H1 (cell line): ENCODE results near the gene TNRC6C. TPM values are rescaled to one million over a fixed set of nuclear protein-coding genes. Genes with fewer than 3 reads are reported as not detected.

Experiments
- CTCF ChIA-PET: fragments of 300-600 bp; sonication (Branson Sonifier 250); formaldehyde crosslinking; loops from one replicate; lab custom pipeline; 2021; ENCODE audit not compliant: partially characterized antibody; lab: Charles Lee
- POLR2A ChIA-PET: fragments of 300-600 bp; sonication (Branson Sonifier 250); formaldehyde crosslinking; loops from one replicate; lab custom pipeline; 2021; ENCODE audit warnings: inconsistent platforms; ENCODE audit not compliant: partially characterized antibody; lab: Charles Lee
- DNase-seq, 2 experiments: peaks; one replicate each; pipeline versions ENCODE4 v3.0.0 to v3.0.0-alpha.2; 2010 to 2022; ENCODE audit warnings: low spot score in 2 of 2, low read depth in 1 of 2, mixed read lengths in 1 of 2
- FAIRE-seq: peaks from 2 replicates; lab custom pipeline; 2011; peaks lifted over from hg19 to GRCh38; lab: Jason Lieb, UNC
- H2AFZ ChIP-seq: 2 replicates; pipeline ENCODE4 v1.8.1; 2012; ENCODE audit warnings: low read length, inconsistent platforms
- H2AK5ac ChIP-seq: 2 replicates; pipeline ENCODE4 v1.6.1; 2013; ENCODE audit warnings: low read depth, low read length
- H2BK120ac ChIP-seq: replicated peaks from 2 replicates; pipeline ENCODE3; 2013; ENCODE audit warnings: low read depth, low read length, inconsistent platforms
- H2BK12ac ChIP-seq: 2 replicates; pipeline ENCODE4 v1.6.1; 2013; ENCODE audit warnings: low read depth, low read length
- H2BK15ac ChIP-seq: 2 replicates; pipeline ENCODE4 v1.6.1; 2013; ENCODE audit warnings: low read length
- H2BK20ac ChIP-seq: 2 replicates; pipeline ENCODE4 v1.6.1; 2013; ENCODE audit warnings: low read length
- H2BK5ac ChIP-seq: 2 replicates; pipeline ENCODE4 v1.6.1; 2013; ENCODE audit warnings: low read depth, low read length
- H3K14ac ChIP-seq: 2 replicates; pipeline ENCODE4 v1.6.1; 2013; ENCODE audit warnings: inconsistent platforms; ENCODE audit not compliant: insufficient read length
- H3K18ac ChIP-seq: 2 replicates; pipeline ENCODE4 v1.6.1; 2013; ENCODE audit warnings: low read length; ENCODE audit errors: extremely low read depth
- H3K23ac ChIP-seq: 2 replicates; pipeline ENCODE4 v1.6.1; 2013; ENCODE audit warnings: inconsistent platforms; ENCODE audit not compliant: insufficient read length
- H3K23me2 ChIP-seq: 2 replicates; pipeline ENCODE4 v1.6.1; 2013; ENCODE audit warnings: low read depth, low read length
- H3K27ac ChIP-seq: 2 replicates; pipeline ENCODE4 v1.6.1; 2011; ENCODE audit warnings: low read depth, low read length, inconsistent platforms
- H3K27me3 ChIP-seq, 4 experiments: replicated peaks in 1 of 4; 1 replicate in 1 of 4; 2 replicates in 3 of 4; pipeline versions ENCODE4 v1.6.1 to v1.8.1; 2011 to 2013; ENCODE audit warnings: low read length in 3 of 4, mild to moderate bottlenecking in 3 of 4, inconsistent platforms in 2 of 4, mixed read lengths in 2 of 4, moderate library complexity in 1 of 4; ENCODE audit not compliant: control insufficient read depth in 3 of 4, insufficient read depth in 3 of 4; ENCODE audit errors: extremely low read depth in 1 of 4
- H3K36me3 ChIP-seq, 4 experiments: 2 replicates each; pipeline versions ENCODE4 v1.6.1 to v1.8.1; 2011 to 2013; ENCODE audit warnings: mild to moderate bottlenecking in 4 of 4, low read length in 3 of 4, moderate library complexity in 2 of 4, control low read depth in 1 of 4, inconsistent platforms in 1 of 4; ENCODE audit not compliant: insufficient read depth in 4 of 4, control insufficient read depth in 2 of 4
- H3K4ac ChIP-seq: replicated peaks from 2 replicates; pipeline ENCODE3; 2013; ENCODE audit warnings: low read length, low read depth, mixed read lengths, inconsistent platforms; ENCODE audit not compliant: insufficient read length
- H3K4me1 ChIP-seq, 4 experiments: replicated peaks in 1 of 4; 1 replicate in 1 of 4; 2 replicates in 3 of 4; pipeline versions ENCODE4 v1.6.1 to v1.8.1; 2011 to 2013; ENCODE audit warnings: low read length in 3 of 4, inconsistent platforms in 2 of 4, mixed read lengths in 1 of 4; ENCODE audit not compliant: insufficient read depth in 4 of 4, control insufficient read depth in 3 of 4
- H3K4me2 ChIP-seq, 2 experiments: 2 replicates each; pipeline versions ENCODE4 v1.6.1 to v1.8.1; 2011 to 2013; ENCODE audit warnings: low read depth in 2 of 2, low read length in 2 of 2, control low read depth in 1 of 2, inconsistent platforms in 1 of 2, mild to moderate bottlenecking in 1 of 2; ENCODE audit not compliant: insufficient read depth in 1 of 2
- H3K4me3 ChIP-seq, 4 experiments: fragments of 200-600, 300-600 bp in 1 of 4; sonication (generic), shearing (Covaris generic), sonication (Bioruptor Twin) in 1 of 4; 2 replicates each; pipeline versions ENCODE4 v1.5.1 to v1.8.1; 2011 to 2016; ENCODE audit warnings: low read length in 4 of 4, low read depth in 3 of 4, control low read depth in 2 of 4, inconsistent platforms in 2 of 4, mild to moderate bottlenecking in 2 of 4, mixed read lengths in 1 of 4, moderate library complexity in 1 of 4; ENCODE audit not compliant: insufficient read depth in 2 of 4; ENCODE audit errors: extremely low read depth in 1 of 4
- H3K56ac ChIP-seq: replicated peaks from 2 replicates; pipeline ENCODE3; 2013; ENCODE audit warnings: low read depth, mild to moderate bottlenecking, mixed read lengths, low read length, inconsistent platforms; ENCODE audit not compliant: insufficient read length
- H3K79me1 ChIP-seq: 2 replicates; pipeline ENCODE4 v1.6.1; 2013; ENCODE audit warnings: low read depth, low read length, control low read depth
- H3K79me2 ChIP-seq, 2 experiments: 2 replicates each; pipeline versions ENCODE4 v1.6.1 to v1.8.1; 2012 to 2013; ENCODE audit warnings: low read length in 2 of 2, mild to moderate bottlenecking in 2 of 2, inconsistent platforms in 1 of 2; ENCODE audit not compliant: insufficient read depth in 2 of 2, control insufficient read depth in 1 of 2
- H3K9ac ChIP-seq, 4 experiments: replicated peaks in 1 of 4; 1 replicate in 1 of 4; 2 replicates in 3 of 4; pipeline versions ENCODE4 v1.6.1 to v1.8.1; 2011 to 2013; ENCODE audit warnings: low read depth in 3 of 4, low read length in 3 of 4, control low read depth in 2 of 4, mild to moderate bottlenecking in 2 of 4, moderate library complexity in 2 of 4, inconsistent platforms in 1 of 4; ENCODE audit errors: extremely low read depth in 1 of 4
- H3K9me3 ChIP-seq, 2 experiments: 2 replicates each; pipeline versions ENCODE4 v1.6.1 to v1.8.1; 2012 to 2013; ENCODE audit warnings: mild to moderate bottlenecking in 2 of 2, moderate library complexity in 2 of 2, control low read depth in 1 of 2, inconsistent platforms in 1 of 2, low read depth in 1 of 2, low read length in 1 of 2, mixed read lengths in 1 of 2; ENCODE audit not compliant: insufficient read depth in 2 of 2
- H4K20me1 ChIP-seq, 2 experiments: replicated peaks in 1 of 2; 2 replicates each; pipeline versions ENCODE3 to v1.8.1; 2011 to 2013; ENCODE audit warnings: inconsistent platforms in 2 of 2, low read length in 2 of 2, mild to moderate bottlenecking in 1 of 2; ENCODE audit not compliant: insufficient read depth in 2 of 2, control insufficient read depth in 1 of 2
- H4K5ac ChIP-seq: 2 replicates; pipeline ENCODE4 v1.6.1; 2013; ENCODE audit warnings: low read length, low read depth, mixed read lengths, inconsistent platforms; ENCODE audit not compliant: insufficient read length
- H4K8ac ChIP-seq: 2 replicates; pipeline ENCODE4 v1.8.0; 2013; ENCODE audit warnings: mild to moderate bottlenecking, moderate library complexity, low read length, inconsistent platforms; ENCODE audit not compliant: insufficient read depth; ENCODE audit errors: extremely low read depth
- H4K91ac ChIP-seq: replicated peaks from 2 replicates; pipeline ENCODE3; 2013; ENCODE audit warnings: low read length, mixed read lengths, inconsistent platforms; ENCODE audit not compliant: insufficient read length
- BRCA1 ChIP-seq: IDR thresholded peaks from 2 replicates; pipeline ENCODE4 v1.6.1; 2012; ENCODE audit warnings: low read depth, low read length, improper control_type of control experiment
- POLR2AphosphoS5 ChIP-seq: IDR thresholded peaks from 2 replicates; pipeline ENCODE4 v1.6.1; 2011; ENCODE audit warnings: low read depth, low read length
- POU5F1 ChIP-seq: IDR thresholded peaks from 2 replicates; pipeline ENCODE4 v1.6.1; 2011; ENCODE audit warnings: low read depth, mild to moderate bottlenecking, low read length, moderate library complexity
- RAD21 ChIP-seq, 2 experiments: IDR thresholded peaks in 1 of 2; conservative IDR thresholded peaks in 1 of 2; 2 replicates each; pipeline ENCODE4 v1.6.1; 2011; ENCODE audit warnings: low read depth in 2 of 2, low read length in 2 of 2, improper control_type of control experiment in 1 of 2, inconsistent platforms in 1 of 2, mild to moderate bottlenecking in 1 of 2, moderate library complexity in 1 of 2
- RFX5 ChIP-seq: IDR thresholded peaks from 2 replicates; pipeline ENCODE4 v1.6.1; 2011; ENCODE audit warnings: low read depth, low read length, improper control_type of control experiment, borderline replicate concordance
- YY1 ChIP-seq: IDR thresholded peaks from 2 replicates; pipeline ENCODE4 v1.6.1; 2011; ENCODE audit warnings: low read depth, mild to moderate bottlenecking, low read length
- WGBS, 2 experiments: shearing (Covaris generic) in 1 of 2; methylation state at CpG; one replicate each; pipeline versions ENCODE4 v1.1.6 to v1.1.7; 2013 to 2015; ENCODE audit warnings: low lambda C conversion rate in 2 of 2, mixed read lengths in 2 of 2, inconsistent platforms in 1 of 2, low coverage in 1 of 2, missing lambda C conversion rate in 1 of 2; ENCODE audit not compliant: insufficient replicate concordance in 2 of 2, insufficient coverage in 1 of 2, insufficient read length in 1 of 2; ENCODE audit errors: extremely low coverage in 1 of 2, missing lambda C conversion rate in 1 of 2; 5-methylcytosine and 5-hydroxymethylcytosine counted together
- polyA plus RNA-seq, 7 experiments: library from polyadenylated mRNA; depleted of rRNA in 3 of 7; stranded (reverse) in 5 of 7; unstranded in 2 of 7; fragments of >200 nt in 5 of 7; fragments of 200-250 nt in 2 of 7; gene quantifications; 1 replicate in 5 of 7; 2 replicates in 1 of 7; 4 replicates in 1 of 7; pipeline versions ENCODE4 v1.2.1 to v1.2.3, GENCODE V29; 2011 to 2013; ENCODE audit warnings: missing spikeins in 2 of 7, mixed read lengths in 2 of 7
- total RNA-seq: library from RNA; stranded (reverse); fragmentation: NEBNext Ultra II Directional; extraction: Animal tissue kit (Norgen Biotek cat#: 25700); gene quantifications from 2 replicates; pipeline ENCODE4 v1.2.1, GENCODE V29; 2021

TNRC6C gene
- total and polyA plus RNA-seq, 2 of the 8 experiments (the other 6 are each of a cell fraction or from before 2014, with no cell fraction given) = 2.8 to 28.9 TPM

GRCh38 chr17:78143214-78144146 lies 185.0 kb downstream of the TNRC6C start:
- no peaks in the 10 kb centered on the region for H3K9me3 ChIP-seq
- H2AFZ ChIP-seq = no peak overlapping the region
- no peak overlapping the region for H3K9ac ChIP-seq
- CTCF ChIA-PET = interaction anchor here (0.9 to 2.7 kb wide), 8 partner anchors 9 to 83 kb away, joined by 3 to 19 read pairs (median 4); partner anchors contain the start of genes AFMID, TK1 and TMC6
- no peaks in the 10 kb centered on the region for H3K79me2 ChIP-seq
- no peak overlapping the region for H2BK120ac ChIP-seq
- WGBS, 2 experiments = 91% methylated on average over 21 of the region's 21 CpGs; no CpG with 5 or more reads in 1 of the 2 experiments
- no peak overlapping the region for H3K4ac ChIP-seq
- H2BK15ac ChIP-seq = no peak overlapping the region
- H2BK20ac ChIP-seq = no peak overlapping the region
- no peak overlapping the region for H3K23ac ChIP-seq
- no peak overlapping the region for H3K18ac ChIP-seq
- H3K4me2 ChIP-seq = no peak overlapping the region
- no peak overlapping the region for H3K27ac ChIP-seq
- no peak overlapping the region for H3K56ac ChIP-seq
- no peaks in the 10 kb centered on the region for H3K36me3 ChIP-seq
- no peak for FAIRE-seq
- 0 out of 7 replicates have a peak, but pooled peaks cover 0 to 2% (median 0%) of the 10 kb centered on the region in 4 experiments for H3K27me3 ChIP-seq
- no peak overlapping the region for H4K8ac ChIP-seq
- H3K4me1 ChIP-seq = peaks cover 0 to 6% (median 5%) of the 10 kb centered on the region in 4 experiments; a peak in 3 of 7 replicates
- H4K91ac ChIP-seq = no peak overlapping the region
- no peak overlapping the region for H4K5ac ChIP-seq
- no peak overlapping the region for H2AK5ac ChIP-seq
- H3K79me1 ChIP-seq = no peaks in the 10 kb centered on the region
- H3K4me3 ChIP-seq = no peak overlapping the region
- POLR2A ChIA-PET = interaction anchor here (1.6 to 6.2 kb wide), 3 partner anchors 16 to 44 kb away, joined by 5 to 40 read pairs (median 10); partner anchors contain the start of genes AFMID, TK1 and TMC6
- DNase-seq = no peak
- TF ChIP-seq POLR2AphosphoS5 = no peak
- TF ChIP-seq YY1 = no peak
- TF ChIP-seq RFX5 = no peak
- no peak for TF ChIP-seq BRCA1
- TF ChIP-seq RAD21 (IDR thresholded peaks at IDR 0.05 in 1 of 2, conservative IDR thresholded peaks at IDR 0.05 in 1 of 2; ENCODE audit: low read depth in 2 of 2, low read length in 2 of 2) = no peak
- no peak for TF ChIP-seq POU5F1
- TF ChIP-seq, all 59 proteins: peak for 0
- Histone ChIP-seq H2BK12ac (no peak overlapping the region), H3K14ac (no peak overlapping the region), H3K23me2 (peaks cover 2% of the 10 kb centered on the region; the same call in 1 of the 2 replicates), H2BK5ac (no peak overlapping the region), H4K20me1 (peaks cover 0 to 2% of the 10 kb centered on the region in 2 experiments)
